ENCODE results near the gene EED.

GRCh38 chr11:86277741-86278140 is 33.2 kb downstream of the EED start:
- TF ChIP-seq EP300 (IDR thresholded peaks at IDR 0.05) (no peak), POLR2A (IDR thresholded peaks at IDR 0.05) (no peak)
- TF ChIP-seq, protein P1, sequence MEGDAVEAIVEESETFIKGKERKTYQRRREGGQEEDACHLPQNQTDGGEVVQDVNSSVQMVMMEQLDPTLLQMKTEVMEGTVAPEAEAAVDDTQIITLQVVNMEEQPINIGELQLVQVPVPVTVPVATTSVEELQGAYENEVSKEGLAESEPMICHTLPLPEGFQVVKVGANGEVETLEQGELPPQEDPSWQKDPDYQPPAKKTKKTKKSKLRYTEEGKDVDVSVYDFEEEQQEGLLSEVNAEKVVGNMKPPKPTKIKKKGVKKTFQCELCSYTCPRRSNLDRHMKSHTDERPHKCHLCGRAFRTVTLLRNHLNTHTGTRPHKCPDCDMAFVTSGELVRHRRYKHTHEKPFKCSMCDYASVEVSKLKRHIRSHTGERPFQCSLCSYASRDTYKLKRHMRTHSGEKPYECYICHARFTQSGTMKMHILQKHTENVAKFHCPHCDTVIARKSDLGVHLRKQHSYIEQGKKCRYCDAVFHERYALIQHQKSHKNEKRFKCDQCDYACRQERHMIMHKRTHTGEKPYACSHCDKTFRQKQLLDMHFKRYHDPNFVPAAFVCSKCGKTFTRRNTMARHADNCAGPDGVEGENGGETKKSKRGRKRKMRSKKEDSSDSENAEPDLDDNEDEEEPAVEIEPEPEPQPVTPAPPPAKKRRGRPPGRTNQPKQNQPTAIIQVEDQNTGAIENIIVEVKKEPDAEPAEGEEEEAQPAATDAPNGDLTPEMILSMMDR (IDR thresholded peaks at IDR 0.05): no peak
